Subcutaneous adipose tissue (tissue), 4 donors: ENCODE measurements around the gene ATP1A4. TPM values are rescaled to one million over a fixed set of nuclear protein-coding genes. Genes with fewer than 3 reads are reported as not detected.

Experiments
- CTCF ChIP-seq: fragments of 450-650 bp; IDR thresholded peaks from one replicate; pipeline ENCODE4 v1.5.1; 2016; ENCODE audit warnings: low read depth, mild to moderate bottlenecking, control low read depth, antibody characterized with exemption, moderate library complexity
- total RNA-seq, 4 donors: library from RNA; depleted of rRNA; stranded (reverse); fragments of >200 nt; gene quantifications; one replicate each; pipeline ENCODE4 v1.1.0, GENCODE V29; 2016

The ATP1A4 gene
- under 1 TPM in 1 of 4 donors, not detected in 3; 0.22 TPM for total RNA-seq

- no peak for TF ChIP-seq CTCF
These were observed at the start of gene ATP1A4 for GRCh38 chr1:160151303-160151702. Gene ATP1A4, plus strand, starts transcription at chr1:160151603. Its CDS starts 438 bp downstream, at chr1:160152041.

- no peak for TF ChIP-seq CTCF
These were observed 49.5 kb upstream of the ATP1A4 start for GRCh38 chr1:160101717-160102522.

- TF ChIP-seq CTCF, result no peak
These were observed 47.6 kb upstream of the ATP1A4 start for GRCh38 chr1:160103658-160104408.

- no peak for TF ChIP-seq CTCF
These were observed 46.9 kb upstream of the ATP1A4 start for GRCh38 chr1:160104486-160104885.

GRCh38 chr1:160105155-160105554 is 46.2 kb upstream of the ATP1A4 start:
- TF ChIP-seq CTCF, result no peak

GRCh38 chr1:160107512-160107911 is 43.9 kb upstream of the ATP1A4 start:
- no peak for TF ChIP-seq CTCF
